Measurements from ENCODE around the gene STAM.

The STAM gene

GRCh38 chr10:17743437-17743836, 99.5 kb downstream of the STAM start:
- TF ChIP-seq CTCF (IDR thresholded peaks at IDR 0.05; ENCODE audit: low read length, missing control alignments): no peak
- no peak overlapping the region for H3K4me3 ChIP-seq (replicated peaks; ENCODE audit: low read depth, low read length)
- DNase-seq (ENCODE audit: low read depth): no peak

- DNase-seq (ENCODE audit: low read depth): peak; percentile 71
- no peak for TF ChIP-seq CTCF (IDR thresholded peaks at IDR 0.05; ENCODE audit: low read length, missing control alignments)
- H3K4me3 ChIP-seq (replicated peaks; ENCODE audit: low read depth, low read length): no peak overlapping the region
Measured at GRCh38 chr10:17744341-17744861, 100.5 kb downstream of the STAM start.

GRCh38 chr10:17747883-17748550, 104.1 kb downstream of the STAM start:
- peak; percentile 66 for DNase-seq (ENCODE audit: low read depth)
- no peak for TF ChIP-seq CTCF (IDR thresholded peaks at IDR 0.05; ENCODE audit: low read length, missing control alignments)
- H3K4me3 ChIP-seq (replicated peaks; ENCODE audit: low read depth, low read length): no peak overlapping the region

GRCh38 chr10:17749890-17750289, 105.9 kb downstream of the STAM start:
- no peak for DNase-seq (ENCODE audit: low read depth)
- TF ChIP-seq CTCF (IDR thresholded peaks at IDR 0.05; ENCODE audit: low read length, missing control alignments): no peak
- no peak overlapping the region for H3K4me3 ChIP-seq (replicated peaks; ENCODE audit: low read depth, low read length)

- no peak for TF ChIP-seq CTCF (IDR thresholded peaks at IDR 0.05; ENCODE audit: low read length, missing control alignments)
- no peak for DNase-seq (ENCODE audit: low read depth)
- no peak within 1 kb of the TSS for H3K4me3 ChIP-seq (replicated peaks; ENCODE audit: low read depth, low read length)
Measured at GRCh38 chr10:17751781-17752445, 108.0 kb downstream of the STAM start, which contains the start of gene TMEM236. Gene TMEM236 (plus strand): TSS chr10:17752201. CDS start chr10:17752296, 95 bp downstream.

GRCh38 chr10:17756557-17757217, 112.7 kb downstream of the STAM start:
- peak; percentile 16 for DNase-seq (ENCODE audit: low read depth)
- no peak overlapping the region for H3K4me3 ChIP-seq (replicated peaks; ENCODE audit: low read depth, low read length)
- TF ChIP-seq CTCF (IDR thresholded peaks at IDR 0.05; ENCODE audit: low read length, missing control alignments): no peak
